ENCODE results near the gene HHIPL1. TPM values are rescaled to one million over a fixed set of nuclear protein-coding genes. Genes with fewer than 3 reads are reported as not detected.

The HHIPL1 gene
- total and polyA plus RNA-seq, 2 donors (not counting 3 experiments of a cell fraction or from before 2014, with no cell fraction given) = 1.3 to 2.1 TPM

GRCh38 chr14:99704037-99704436, 59.1 kb downstream of the HHIPL1 start:
- no TSS peak for BruUV-seq (replicated peaks)
- H2AFZ ChIP-seq (ENCODE audit: low read depth, low read length) = no peak overlapping the region
- no peaks in the 10 kb centered on the region for H3K79me2 ChIP-seq (ENCODE audit: control insufficient read depth, insufficient read depth, low read length)
- H3K9me3 ChIP-seq (replicated peaks; ENCODE audit: control insufficient read depth, insufficient read depth, low read length) = no peaks in the 10 kb centered on the region
- H3K27me3 ChIP-seq (ENCODE audit: control insufficient read depth in 2 of 2, insufficient read depth in 2 of 2, low read length in 2 of 2) = peaks cover 0 to 3% of the 10 kb centered on the region in 2 experiments
- CTCF ChIA-PET = no interaction called here
- no peak overlapping the region for H3K27ac ChIP-seq (ENCODE audit: insufficient read depth, low read depth, low read length)
- H3K9ac ChIP-seq (replicated peaks; ENCODE audit: extremely low read depth, insufficient read depth, low read length) = no peak overlapping the region
- no peak overlapping the region for H3K4me2 ChIP-seq (ENCODE audit: insufficient read depth, low read length)
- dilution Hi-C loops (cut with MboI; ENCODE audit: extremely low pct_ligation_motif_present, low sequenced_read_pairs) = no loop called here
- TF ChIP-seq JUN (IDR thresholded peaks at IDR 0.05; ENCODE audit: borderline replicate concordance, insufficient read depth, insufficient read length, low read depth) = no peak
- no peak for TF ChIP-seq MYC (IDR thresholded peaks at IDR 0.05; ENCODE audit: low read depth, low read length)
- TF ChIP-seq POLR2AphosphoS5 (IDR thresholded peaks at IDR 0.05; ENCODE audit: insufficient read depth, low read depth, low read length) = no peak
- TF ChIP-seq, protein P1, sequence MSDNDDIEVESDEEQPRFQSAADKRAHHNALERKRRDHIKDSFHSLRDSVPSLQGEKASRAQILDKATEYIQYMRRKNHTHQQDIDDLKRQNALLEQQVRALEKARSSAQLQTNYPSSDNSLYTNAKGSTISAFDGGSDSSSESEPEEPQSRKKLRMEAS (IDR thresholded peaks at IDR 0.05; ENCODE audit: insufficient read depth, insufficient read length) = no peak
- no peak for TF ChIP-seq FOS (IDR thresholded peaks at IDR 0.05; ENCODE audit: borderline replicate concordance, insufficient read depth, low read length)
- TF ChIP-seq, protein P2, sequence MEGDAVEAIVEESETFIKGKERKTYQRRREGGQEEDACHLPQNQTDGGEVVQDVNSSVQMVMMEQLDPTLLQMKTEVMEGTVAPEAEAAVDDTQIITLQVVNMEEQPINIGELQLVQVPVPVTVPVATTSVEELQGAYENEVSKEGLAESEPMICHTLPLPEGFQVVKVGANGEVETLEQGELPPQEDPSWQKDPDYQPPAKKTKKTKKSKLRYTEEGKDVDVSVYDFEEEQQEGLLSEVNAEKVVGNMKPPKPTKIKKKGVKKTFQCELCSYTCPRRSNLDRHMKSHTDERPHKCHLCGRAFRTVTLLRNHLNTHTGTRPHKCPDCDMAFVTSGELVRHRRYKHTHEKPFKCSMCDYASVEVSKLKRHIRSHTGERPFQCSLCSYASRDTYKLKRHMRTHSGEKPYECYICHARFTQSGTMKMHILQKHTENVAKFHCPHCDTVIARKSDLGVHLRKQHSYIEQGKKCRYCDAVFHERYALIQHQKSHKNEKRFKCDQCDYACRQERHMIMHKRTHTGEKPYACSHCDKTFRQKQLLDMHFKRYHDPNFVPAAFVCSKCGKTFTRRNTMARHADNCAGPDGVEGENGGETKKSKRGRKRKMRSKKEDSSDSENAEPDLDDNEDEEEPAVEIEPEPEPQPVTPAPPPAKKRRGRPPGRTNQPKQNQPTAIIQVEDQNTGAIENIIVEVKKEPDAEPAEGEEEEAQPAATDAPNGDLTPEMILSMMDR (IDR thresholded peaks at IDR 0.05; ENCODE audit: extremely low read depth in 1 of 2, insufficient read depth in 1 of 2, low read depth in 1 of 2, low read length in 2 of 2) = no peak
- no peak for TF ChIP-seq EZH2 (IDR thresholded peaks at IDR 0.05; ENCODE audit: borderline replicate concordance, low read depth, low read length, severe bottlenecking)
- TF ChIP-seq POLR2A (IDR thresholded peaks at IDR 0.05; ENCODE audit: low read depth, low read length) = no peak
- no peak for TF ChIP-seq GATA2 (IDR thresholded peaks at IDR 0.05; ENCODE audit: insufficient read depth, insufficient read length, low read depth, low read length)
- intact Hi-C loops (cut with micrococcal nuclease) = no loop called here
- H3K4me1 ChIP-seq (ENCODE audit: control insufficient read depth, extremely low read depth, insufficient read depth, low read length) = no peaks in the 10 kb centered on the region
- no peak overlapping the region for H3K4me3 ChIP-seq (replicated peaks in 1 of 3; ENCODE audit: insufficient read depth in 1 of 3, low read depth in 1 of 3, low read length in 3 of 3)
- H3K36me3 ChIP-seq (ENCODE audit: control insufficient read depth in 2 of 2, extremely low read depth in 1 of 2, insufficient read depth in 2 of 2, low read length in 2 of 2) = no peaks in the 10 kb centered on the region
- H4K20me1 ChIP-seq (replicated peaks; ENCODE audit: control insufficient read depth, extremely low read depth, insufficient read depth, low read length) = no peaks in the 10 kb centered on the region
- no peak for FAIRE-seq
- no peak for DNase-seq (ENCODE audit: low read depth, low spot score)
- no peaks in the 10 kb centered on the region for H3K9me1 ChIP-seq (replicated peaks; ENCODE audit: control insufficient read depth, extremely low read depth, insufficient read depth, low read length)
- POLR2A ChIA-PET = no interaction called here

All from endothelial cell of umbilical vein (primary cell).